ENCODE data around the gene LCE4A. TPM values are rescaled to one million over a fixed set of nuclear protein-coding genes. Genes with fewer than 3 reads are reported as not detected.
"Not testable (repeated sequence)": the region's sequence is repeated elsewhere in the genome, so short reads cannot be mapped to it uniquely, and the experiment has no call there.

LCE4A gene
- total and polyA plus RNA-seq, 10 of the 15 experiments (the other 5 are each of a cell fraction or from before 2014, with no cell fraction given): not detected

GRCh38 chr1:152663098-152663497 lies 44.9 kb upstream of the LCE4A start, which contains the start of gene LCE2D:
Gene LCE2D, plus strand, starts transcription at chr1:152663380. Its CDS starts 726 bp downstream, at chr1:152664106.
- WGBS (ENCODE audit: insufficient coverage, insufficient replicate concordance, low lambda C conversion rate, missing lambda C conversion rate): 2% methylated on average over 3 of the region's 3 CpGs
- no peak for FAIRE-seq
- RAD21 ChIA-PET (ENCODE audit: unreplicated experiment): no interaction called here

GRCh38 chr1:152666171-152666570 lies 41.8 kb upstream of the LCE4A start:
- H3K79me2 ChIP-seq (ENCODE audit: control insufficient read depth, insufficient read depth, low read length); H3K4me2 ChIP-seq (ENCODE audit: control insufficient read depth, insufficient read depth); ATAC-seq; DNase-seq (ENCODE audit: low read depth, low spot score); H2AFZ ChIP-seq (ENCODE audit: control insufficient read depth, low read depth, low read length); H3K4me3 ChIP-seq; in situ Hi-C loops (cut with MboI); SMC1A ChIA-PET (ENCODE audit: uncharacterized antibody, unreplicated experiment); H3K4me1 ChIP-seq (ENCODE audit: control insufficient read depth, insufficient read depth, low read length); RAD21 ChIA-PET (ENCODE audit: unreplicated experiment); H3K36me3 ChIP-seq (ENCODE audit: control insufficient read depth in 2 of 2, insufficient read depth in 2 of 2, low read length in 1 of 2); BruUV-seq (replicated peaks); FAIRE-seq; H3K27me3 ChIP-seq (replicated peaks in 1 of 2; ENCODE audit: control insufficient read depth in 2 of 2, insufficient read depth in 2 of 2, low read length in 1 of 2); H3K9me3 ChIP-seq (replicated peaks; ENCODE audit: control insufficient read depth, insufficient read depth, low read length); H3K9ac ChIP-seq (ENCODE audit: control insufficient read depth, insufficient read depth, low read length); H3K27ac ChIP-seq (ENCODE audit: control insufficient read depth, insufficient read depth); H4K20me1 ChIP-seq (ENCODE audit: control insufficient read depth, insufficient read depth); POLR2A ChIA-PET; intact Hi-C loops (cut with micrococcal nuclease; ENCODE audit: unreplicated experiment): not testable (repeated sequence)
- CTCF ChIA-PET: interaction anchor here (0.7 kb wide), 1 partner anchor 23 kb away, joined by 3 read pairs; no protein-coding TSS in a partner anchor
- 25% methylated on average over 1 of the region's 1 CpG for WGBS (ENCODE audit: insufficient coverage, insufficient replicate concordance, low lambda C conversion rate, missing lambda C conversion rate)

More at GRCh38 chr1:152663098-152663497, 44.9 kb upstream of the LCE4A start, which contains the start of gene LCE2D:
- Histone ChIP-seq H3K27ac (ENCODE audit: control insufficient read depth, insufficient read depth) (no peak within 1 kb of the TSS), H3K36me3 (ENCODE audit: control insufficient read depth in 2 of 2, insufficient read depth in 2 of 2, low read length in 1 of 2) (no peaks in the 10 kb centered on the region), H3K4me2 (ENCODE audit: control insufficient read depth, insufficient read depth) (no peak within 1 kb of the TSS), H3K4me1 (ENCODE audit: control insufficient read depth, insufficient read depth, low read length) (no peaks in the 10 kb centered on the region), H3K9me3 (replicated peaks; ENCODE audit: control insufficient read depth, insufficient read depth, low read length) (no peaks in the 10 kb centered on the region), H2AFZ (ENCODE audit: control insufficient read depth, low read depth, low read length) (no peak within 1 kb of the TSS), H3K79me2 (ENCODE audit: control insufficient read depth, insufficient read depth, low read length) (no peaks in the 10 kb centered on the region), H3K4me3 (no peak within 1 kb of the TSS), H4K20me1 (ENCODE audit: control insufficient read depth, insufficient read depth) (no peaks in the 10 kb centered on the region), H3K9ac (ENCODE audit: control insufficient read depth, insufficient read depth, low read length) (no peak within 1 kb of the TSS), H3K27me3 (replicated peaks in 1 of 2; ENCODE audit: control insufficient read depth in 2 of 2, insufficient read depth in 2 of 2, low read length in 1 of 2) (peaks cover 0 to 2% of the 10 kb centered on the region in 2 experiments; a peak in 2 of 4 replicates)
- DNase-seq (ENCODE audit: low read depth, low spot score) (no peak), ATAC-seq (no peak)
- ChIA-PET POLR2A (no interaction called here), SMC1A (ENCODE audit: uncharacterized antibody, unreplicated experiment) (no interaction called here), CTCF (interaction anchor here (0.7 kb wide), 1 partner anchor 10 kb away, joined by 3 read pairs; no protein-coding TSS in a partner anchor)
- intact Hi-C loops (cut with micrococcal nuclease; ENCODE audit: unreplicated experiment): no loop called here
- BruUV-seq (replicated peaks): no TSS peak
- in situ Hi-C loops (cut with MboI): no loop called here
- TF ChIP-seq KDM1A (IDR thresholded peaks at IDR 0.05; ENCODE audit: borderline replicate concordance) (no peak), HDAC2 (IDR thresholded peaks at IDR 0.05) (no peak), HCFC1 (IDR thresholded peaks at IDR 0.05; ENCODE audit: low read length) (no peak), JUND (IDR thresholded peaks at IDR 0.05; ENCODE audit: low read depth, low read length) (no peak), BRCA1 (IDR thresholded peaks at IDR 0.05; ENCODE audit: low read depth, low read length) (no peak), SKIL (IDR thresholded peaks at IDR 0.05; ENCODE audit: low read depth, poor library complexity, severe bottlenecking) (no peak)

All from GM12878 (cell line).